SJCRH30 (cell line): Measurements from ENCODE around the gene ATP2C2. TPM values are rescaled to one million over a fixed set of nuclear protein-coding genes. Genes with fewer than 3 reads are reported as not detected.
"Not testable (repeated sequence)": the region's sequence is repeated elsewhere in the genome, so short reads cannot be mapped to it uniquely, and the experiment has no call there.

Experiments
- DNase-seq, 2 experiments: peaks; one replicate each; pipeline ENCODE4 v3.0.0-alpha.2; 2015 to 2020
- H3K27ac ChIP-seq: fragments of 250-450 bp; sonication (Bioruptor Pico); 2 replicates; pipeline ENCODE4 v1.5.1; 2020; ENCODE audit warnings: mild to moderate bottlenecking, moderate library complexity
- H3K27me3 ChIP-seq: fragments of 250-450 bp; sonication (Bioruptor Pico); 2 replicates; pipeline ENCODE4 v1.5.1; 2020; ENCODE audit warnings: mild to moderate bottlenecking, moderate library complexity
- H3K36me3 ChIP-seq: fragments of 250-450 bp; sonication (Bioruptor Pico); 2 replicates; pipeline ENCODE4 v1.5.1; 2020; ENCODE audit warnings: mild to moderate bottlenecking, moderate library complexity
- H3K4me1 ChIP-seq: fragments of 250-450 bp; sonication (Bioruptor Pico); 2 replicates; pipeline ENCODE4 v1.5.1; 2020; ENCODE audit warnings: mild to moderate bottlenecking, moderate library complexity
- H3K4me3 ChIP-seq: fragments of 250-450 bp; sonication (Bioruptor Pico); 2 replicates; pipeline ENCODE4 v1.5.1; 2020; ENCODE audit warnings: mild to moderate bottlenecking, moderate library complexity
- H3K9me3 ChIP-seq: fragments of 250-450 bp; sonication (Bioruptor Pico); replicated peaks from 2 replicates; pipeline ENCODE4 v1.5.1; 2020; ENCODE audit warnings: mild to moderate bottlenecking, moderate library complexity
- total RNA-seq: library from RNA; depleted of rRNA; stranded (reverse); fragments of >200 nt; shearing (Covaris generic); gene quantifications from 2 replicates; pipeline ENCODE4 v1.2.3, GENCODE V29; 2014

Gene ATP2C2
- total RNA-seq, 1 experiment from 2014 or later, result 5.1 TPM

GRCh38 chr16:84331998-84332780 lies 36.1 kb upstream of the ATP2C2 start:
- H3K27me3 ChIP-seq, result no peaks in the 10 kb centered on the region
- no peak overlapping the region for H3K4me3 ChIP-seq
- H3K9me3 ChIP-seq, result no peaks in the 10 kb centered on the region
- H3K36me3 ChIP-seq, result no peaks in the 10 kb centered on the region
- H3K4me1 ChIP-seq, result no peaks in the 10 kb centered on the region
- no peak overlapping the region for H3K27ac ChIP-seq
- DNase-seq, result no peak

GRCh38 chr16:84332975-84333684 lies 35.2 kb upstream of the ATP2C2 start:
- Histone ChIP-seq H3K9me3 (no peaks in the 10 kb centered on the region), H3K4me1 (no peaks in the 10 kb centered on the region)
- no peak for DNase-seq

DNA sequence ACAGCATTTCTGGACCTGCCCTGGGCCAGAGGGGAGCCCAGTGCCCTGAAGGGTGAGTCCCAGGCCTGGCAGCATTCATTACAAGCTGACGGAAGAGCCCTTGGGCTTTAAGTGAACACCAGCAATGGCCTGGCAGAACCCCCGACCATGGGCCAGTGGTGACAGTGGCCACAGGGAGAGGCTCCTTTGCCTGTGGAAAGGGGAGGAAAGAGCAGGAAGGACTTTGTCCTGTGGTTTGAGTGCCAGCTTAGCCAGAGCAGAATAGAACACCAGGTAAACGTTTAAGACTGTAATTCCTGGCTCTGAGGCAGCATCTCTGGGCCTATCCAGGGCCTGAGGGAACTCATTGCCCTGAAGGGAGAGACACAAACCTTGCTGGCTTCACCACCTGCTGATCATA lies 34.3 kb upstream of the ATP2C2 start:
- DNase-seq, result no peak
- Histone ChIP-seq H3K4me3 (no peak overlapping the region), H3K36me3 (no peaks in the 10 kb centered on the region), H3K4me1 (no peaks in the 10 kb centered on the region), H3K27me3 (no peaks in the 10 kb centered on the region), H3K27ac (no peak overlapping the region), H3K9me3 (no peaks in the 10 kb centered on the region)

More at GRCh38 chr16:84332975-84333684, 35.2 kb upstream of the ATP2C2 start:
- Histone ChIP-seq H3K36me3 (no peaks in the 10 kb centered on the region), H3K4me3 (no peak overlapping the region), H3K27ac (no peak overlapping the region), H3K27me3 (no peaks in the 10 kb centered on the region)

DNA sequence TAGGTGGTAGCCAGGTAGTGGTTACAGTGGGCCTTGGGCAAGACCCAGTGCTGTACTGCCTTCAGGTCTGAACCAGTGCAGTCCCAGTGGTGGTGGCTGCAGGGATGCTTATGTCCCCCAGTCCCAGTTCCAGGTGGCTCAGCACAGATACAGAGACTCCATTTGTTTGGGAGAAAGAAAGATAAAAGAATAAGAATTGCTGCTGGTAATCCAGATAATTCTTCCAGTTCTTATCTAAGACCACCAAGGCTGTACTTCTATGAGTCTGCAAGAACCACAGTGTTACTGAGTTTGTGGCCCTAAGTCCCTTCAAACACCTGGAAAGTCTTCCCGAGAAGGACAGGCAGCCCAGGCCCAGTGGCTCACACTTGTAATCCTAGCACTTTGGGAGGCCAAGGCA lies 33.9 kb upstream of the ATP2C2 start:
- H3K4me1 ChIP-seq, result no peaks in the 10 kb centered on the region
- H3K36me3 ChIP-seq, result no peaks in the 10 kb centered on the region
- no peaks in the 10 kb centered on the region for H3K27me3 ChIP-seq
- H3K9me3 ChIP-seq, result no peaks in the 10 kb centered on the region
- no peak overlapping the region for H3K4me3 ChIP-seq
- H3K27ac ChIP-seq, result no peak overlapping the region
- no peak for DNase-seq

GRCh38 chr16:84337236-84337635 lies 31.1 kb upstream of the ATP2C2 start:
- H3K27ac ChIP-seq, DNase-seq, H3K27me3 ChIP-seq, H3K4me3 ChIP-seq, H3K36me3 ChIP-seq, H3K4me1 ChIP-seq, H3K9me3 ChIP-seq: not testable (repeated sequence)

DNA sequence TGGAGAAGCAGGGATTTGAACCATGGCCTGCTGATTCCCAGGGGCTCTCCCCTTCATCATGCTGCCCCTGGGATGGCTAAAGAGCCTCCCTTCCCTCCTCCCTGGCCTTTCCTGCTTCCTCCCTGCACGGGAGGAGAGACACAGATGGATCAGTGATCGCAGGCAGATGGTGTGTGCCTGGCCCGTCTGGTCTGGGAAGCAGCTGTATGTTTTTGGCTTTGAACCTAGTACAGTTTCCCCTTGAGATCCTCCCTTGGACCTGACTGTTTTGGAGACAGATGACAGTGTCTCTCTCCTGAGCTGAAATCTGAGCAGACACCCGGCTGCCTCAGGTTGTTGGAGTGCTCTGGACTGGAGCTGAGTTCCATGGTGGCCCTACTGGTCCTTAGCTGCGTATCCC lies 29.0 kb upstream of the ATP2C2 start:
- Histone ChIP-seq H3K36me3 (no peaks in the 10 kb centered on the region), H3K4me3 (no peak overlapping the region), H3K9me3 (no peaks in the 10 kb centered on the region), H3K27ac (no peak overlapping the region), H3K27me3 (no peaks in the 10 kb centered on the region), H3K4me1 (no peaks in the 10 kb centered on the region)
- no peak for DNase-seq

GRCh38 chr16:84339766-84340165 lies 28.6 kb upstream of the ATP2C2 start:
- no peaks in the 10 kb centered on the region for H3K27me3 ChIP-seq
- H3K4me3 ChIP-seq, result no peak overlapping the region
- H3K27ac ChIP-seq, result no peak overlapping the region
- H3K9me3 ChIP-seq, result no peaks in the 10 kb centered on the region
- DNase-seq, result no peak
- H3K36me3 ChIP-seq, result no peaks in the 10 kb centered on the region
- H3K4me1 ChIP-seq, result no peaks in the 10 kb centered on the region

DNA sequence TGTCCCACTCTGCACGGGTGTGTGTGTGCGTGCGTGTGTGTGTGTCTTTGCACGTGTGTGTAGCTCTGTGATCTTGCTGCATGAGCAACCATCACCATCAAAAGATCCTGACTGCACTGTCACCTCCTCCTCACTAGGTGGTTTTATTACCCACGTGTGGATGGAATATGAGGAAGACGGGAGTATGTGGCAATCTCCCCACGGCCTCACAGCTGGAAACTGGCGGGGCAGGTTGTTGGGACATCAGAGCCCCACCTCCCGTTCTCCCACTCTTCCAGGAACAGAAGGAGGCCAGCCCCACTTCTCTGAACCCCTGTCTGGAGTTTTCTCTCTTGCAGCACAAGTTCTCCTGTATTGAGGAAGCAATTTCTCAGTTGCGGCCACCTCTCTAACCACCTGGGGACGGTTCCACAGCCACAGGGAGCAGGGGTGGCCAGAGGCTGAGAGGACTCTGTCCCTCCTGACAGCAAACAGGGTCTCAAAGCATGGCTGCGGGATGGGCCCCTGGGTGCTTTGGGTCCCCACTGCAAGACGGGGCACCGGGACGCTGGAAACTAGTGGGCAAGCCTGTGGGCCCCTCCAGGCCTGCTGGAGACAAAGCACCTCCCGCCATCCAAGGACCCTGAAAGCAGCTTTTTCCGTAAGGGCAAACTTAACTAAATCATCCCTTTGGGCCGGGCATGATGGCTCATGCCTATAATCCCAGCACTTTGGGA lies 27.9 kb upstream of the ATP2C2 start:
- Histone ChIP-seq H3K27ac (no peak overlapping the region), H3K27me3 (no peaks in the 10 kb centered on the region)
- no peak for DNase-seq

DNA sequence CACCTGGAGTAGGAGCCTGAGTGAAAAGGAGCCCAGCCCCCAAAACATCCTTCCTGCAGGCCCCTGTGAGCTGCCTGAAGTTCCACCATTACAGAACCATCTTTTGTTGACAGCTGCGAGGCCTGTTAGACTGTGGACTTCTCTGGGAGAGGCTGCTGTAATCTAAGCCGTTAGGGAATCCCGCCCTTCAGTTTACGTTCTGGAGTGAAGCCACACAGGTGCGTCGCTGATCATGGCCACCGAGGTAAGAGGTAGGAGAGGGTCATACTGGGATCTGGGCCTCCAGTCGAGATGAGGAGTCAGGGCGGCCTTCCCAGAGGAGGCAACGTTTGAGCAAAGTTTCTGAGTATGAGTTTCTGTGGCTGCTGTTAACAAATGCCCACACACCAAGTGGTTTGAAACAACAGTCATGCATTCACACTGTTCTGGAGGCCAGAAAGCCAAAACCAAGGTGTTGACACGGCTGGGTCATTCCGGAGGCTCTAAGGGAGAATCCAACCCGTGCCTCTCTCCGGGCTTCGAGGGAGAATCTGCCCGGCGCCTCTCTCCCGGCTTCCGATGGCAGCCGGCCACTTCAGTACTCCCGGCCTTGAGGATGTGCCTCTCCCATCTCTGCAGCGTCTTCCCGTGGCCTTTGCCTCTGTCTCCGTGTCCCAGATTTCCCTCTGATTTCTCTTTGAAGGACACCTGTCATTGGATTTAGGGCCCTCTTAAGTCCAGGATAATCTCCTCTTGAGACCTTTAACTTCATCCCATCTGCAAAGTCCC lies 26.6 kb upstream of the ATP2C2 start:
- H3K27me3 ChIP-seq, result no peaks in the 10 kb centered on the region
- no peaks in the 10 kb centered on the region for H3K9me3 ChIP-seq
- H3K4me1 ChIP-seq, result no peaks in the 10 kb centered on the region
- no peaks in the 10 kb centered on the region for H3K36me3 ChIP-seq
- no peak overlapping the region for H3K27ac ChIP-seq
- H3K4me3 ChIP-seq, result no peak overlapping the region
- DNase-seq, result no peak

More for the DNA sequence above, 27.9 kb upstream of the ATP2C2 start:
- Histone ChIP-seq H3K4me1 (no peaks in the 10 kb centered on the region), H3K4me3 (no peak overlapping the region), H3K36me3 (no peaks in the 10 kb centered on the region), H3K9me3 (no peaks in the 10 kb centered on the region)

- not testable (repeated sequence) for DNase-seq, H3K9me3 ChIP-seq, H3K27me3 ChIP-seq, H3K36me3 ChIP-seq, H3K27ac ChIP-seq, H3K4me1 ChIP-seq, H3K4me3 ChIP-seq
Observed at GRCh38 chr16:84343800-84344199, 24.5 kb upstream of the ATP2C2 start.

DNA sequence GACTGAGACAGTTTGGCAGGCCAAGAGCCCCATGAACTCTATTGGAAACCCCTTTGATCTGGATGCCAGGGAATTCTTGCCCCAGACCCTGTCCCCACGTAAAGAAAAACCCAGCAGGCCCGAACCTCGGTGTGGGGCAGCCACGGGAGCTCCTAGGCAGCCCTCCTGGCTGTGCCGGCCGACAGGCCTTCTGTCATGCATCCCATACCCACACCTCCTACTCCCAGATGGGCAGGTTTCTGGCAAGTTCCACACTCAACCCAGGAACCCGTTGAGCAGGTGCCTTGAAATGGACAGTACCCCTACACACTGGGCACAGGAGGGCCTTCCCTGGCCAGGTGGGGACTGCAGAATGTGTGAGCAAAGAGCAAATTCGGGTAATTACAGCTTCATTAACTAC lies 23.6 kb upstream of the ATP2C2 start:
- DNase-seq, result no peak
- Histone ChIP-seq H3K27me3 (no peaks in the 10 kb centered on the region), H3K4me3 (no peak overlapping the region), H3K36me3 (no peaks in the 10 kb centered on the region), H3K9me3 (no peaks in the 10 kb centered on the region), H3K27ac (no peak overlapping the region), H3K4me1 (no peaks in the 10 kb centered on the region)

DNA sequence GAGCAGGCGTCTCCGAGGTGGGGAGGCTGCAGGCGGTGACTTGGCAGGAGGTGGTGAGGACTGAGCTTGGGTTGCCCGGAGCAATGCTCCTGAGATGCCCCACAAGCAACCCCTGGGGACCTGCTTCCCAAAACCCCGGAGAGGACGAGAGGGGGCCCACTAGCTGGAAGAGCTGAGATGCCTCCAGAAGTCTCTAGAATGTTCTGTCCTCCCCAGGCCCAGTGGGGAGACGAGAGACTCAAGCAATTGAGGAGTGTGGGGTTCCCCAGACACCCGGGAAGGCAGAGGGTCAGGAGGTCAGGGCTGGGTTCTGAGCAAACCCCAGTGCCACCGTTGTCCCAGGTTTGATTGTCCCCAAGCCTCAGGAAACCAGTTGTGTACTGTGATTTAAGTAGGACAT lies 21.2 kb upstream of the ATP2C2 start:
- H3K4me3 ChIP-seq, result no peak overlapping the region
- H3K27me3 ChIP-seq, result no peaks in the 10 kb centered on the region
- no peak for DNase-seq

DNA sequence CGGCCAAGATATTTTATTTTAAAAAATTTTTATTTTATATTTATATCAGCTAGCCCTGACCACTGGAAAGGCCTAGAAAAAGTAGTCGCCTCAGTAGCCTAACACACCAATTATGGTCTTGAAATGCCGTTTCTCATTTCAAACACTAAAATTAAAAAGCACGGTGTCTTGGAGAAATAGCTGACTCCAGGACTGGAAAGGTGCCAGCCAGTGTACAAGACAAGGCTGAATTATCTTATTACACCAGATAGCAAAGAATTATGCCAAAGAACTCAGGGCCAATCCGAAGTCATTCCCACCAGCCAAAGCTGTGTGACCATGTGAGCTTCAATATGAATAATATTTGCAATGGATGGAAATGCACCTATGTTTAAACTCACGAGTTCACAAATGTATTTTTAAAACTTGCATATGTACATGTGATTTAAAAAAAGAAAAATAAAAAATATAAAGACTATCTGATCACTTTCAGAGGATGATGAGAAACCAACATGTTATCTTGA lies 19.9 kb upstream of the ATP2C2 start:
- Histone ChIP-seq H3K4me1 (no peaks in the 10 kb centered on the region), H3K27me3 (no peaks in the 10 kb centered on the region), H3K36me3 (no peaks in the 10 kb centered on the region), H3K4me3 (no peak overlapping the region), H3K27ac (no peak overlapping the region), H3K9me3 (no peaks in the 10 kb centered on the region)
- DNase-seq, result no peak

More for the DNA sequence above, 21.2 kb upstream of the ATP2C2 start:
- Histone ChIP-seq H3K27ac (no peak overlapping the region), H3K9me3 (no peaks in the 10 kb centered on the region), H3K4me1 (no peaks in the 10 kb centered on the region), H3K36me3 (no peaks in the 10 kb centered on the region)

GRCh38 chr16:84349862-84350684 lies 18.3 kb upstream of the ATP2C2 start:
- H3K4me3 ChIP-seq, result no peak overlapping the region
- H3K9me3 ChIP-seq, result no peaks in the 10 kb centered on the region
- H3K36me3 ChIP-seq, result no peaks in the 10 kb centered on the region
- no peak overlapping the region for H3K27ac ChIP-seq
- no peak for DNase-seq
- no peaks in the 10 kb centered on the region for H3K4me1 ChIP-seq
- H3K27me3 ChIP-seq, result no peaks in the 10 kb centered on the region
